HG02571 (cell line): ENCODE measurements around the gene ASRGL1.
"Not testable (repeated sequence)": the region's sequence is repeated elsewhere in the genome, so short reads cannot be mapped to it uniquely, and the experiment has no call there.

Source experiments
- ATAC-seq: cut with Tn5 transposase; IDR thresholded peaks from one replicate; pipeline ENCODE4 v1.9.1; 2021; ENCODE audit warnings: mild to moderate bottlenecking, moderate library complexity; ENCODE audit not compliant: unreplicated experiment

ASRGL1 gene

GRCh38 chr11:62352355-62353336 is 15.4 kb downstream of the ASRGL1 start:
- ATAC-seq: no peak

GRCh38 chr11:62353841-62354240 is 16.6 kb downstream of the ASRGL1 start:
- ATAC-seq: no peak

GRCh38 chr11:62358273-62358672 is 21.0 kb downstream of the ASRGL1 start:
- ATAC-seq: no peak

GRCh38 chr11:62359475-62359874 is 22.2 kb downstream of the ASRGL1 start:
- ATAC-seq: no peak

- no peak for ATAC-seq
These were observed 23.4 kb downstream of the ASRGL1 start for GRCh38 chr11:62360685-62361084.

GRCh38 chr11:62368861-62369477 is 31.7 kb downstream of the ASRGL1 start:
- ATAC-seq: not testable (repeated sequence)

- ATAC-seq: no peak
These were observed 33.6 kb downstream of the ASRGL1 start for GRCh38 chr11:62370743-62371440.

GRCh38 chr11:62372871-62373270 is 35.6 kb downstream of the ASRGL1 start:
- no peak for ATAC-seq

- ATAC-seq: no peak
These were observed 36.3 kb downstream of the ASRGL1 start for GRCh38 chr11:62373464-62374119.

- no peak for ATAC-seq
These were observed 37.6 kb downstream of the ASRGL1 start for GRCh38 chr11:62374801-62375200.

GRCh38 chr11:62378459-62379063 is 41.3 kb downstream of the ASRGL1 start:
- ATAC-seq: not testable (repeated sequence)

GRCh38 chr11:62379586-62379985 is 42.3 kb downstream of the ASRGL1 start:
- not testable (repeated sequence) for ATAC-seq

- ATAC-seq: not testable (repeated sequence)
These were observed 43.6 kb downstream of the ASRGL1 start for GRCh38 chr11:62380821-62381245.

- no peak for ATAC-seq
These were observed 46.6 kb downstream of the ASRGL1 start for GRCh38 chr11:62383822-62384221.

GRCh38 chr11:62386083-62386482 is 48.8 kb downstream of the ASRGL1 start:
- not testable (repeated sequence) for ATAC-seq

- no peak for ATAC-seq
These were observed 50.1 kb downstream of the ASRGL1 start for GRCh38 chr11:62387381-62387780.

- no peak for ATAC-seq
These were observed 51.8 kb downstream of the ASRGL1 start for GRCh38 chr11:62388999-62389398.

GRCh38 chr11:62390237-62390636 is 53.0 kb downstream of the ASRGL1 start:
- ATAC-seq: no peak

GRCh38 chr11:62390722-62391121 is 53.5 kb downstream of the ASRGL1 start:
- no peak for ATAC-seq

GRCh38 chr11:62391642-62392425 is 54.6 kb downstream of the ASRGL1 start:
- no peak for ATAC-seq
